ENCODE results near the gene FAM184A.
"Not testable (repeated sequence)": the region's sequence is repeated elsewhere in the genome, so short reads cannot be mapped to it uniquely, and the experiment has no call there.

FAM184A gene

GRCh38 chr6:119052292-119052889 is 26.1 kb downstream of the FAM184A start:
- no peak for DNase-seq

GRCh38 chr6:119044255-119044654 is 34.2 kb downstream of the FAM184A start:
- DNase-seq: no peak

GRCh38 chr6:119043783-119044182 is 34.7 kb downstream of the FAM184A start:
- DNase-seq: no peak

GRCh38 chr6:119043265-119043664 is 35.2 kb downstream of the FAM184A start:
- no peak for DNase-seq

GRCh38 chr6:119040636-119041035 is 37.8 kb downstream of the FAM184A start:
- no peak for DNase-seq

GRCh38 chr6:119040229-119040628 is 38.2 kb downstream of the FAM184A start:
- no peak for DNase-seq

GRCh38 chr6:119037941-119038623 is 40.4 kb downstream of the FAM184A start:
- no peak for DNase-seq

GRCh38 chr6:119037264-119037663 is 41.2 kb downstream of the FAM184A start:
- DNase-seq: no peak

- no peak for DNase-seq
Measured at GRCh38 chr6:119036081-119036480, 42.4 kb downstream of the FAM184A start.

- DNase-seq: no peak
Measured at GRCh38 chr6:119035459-119035858, 43.0 kb downstream of the FAM184A start.

- DNase-seq: no peak
Measured at GRCh38 chr6:119034827-119035458, 43.5 kb downstream of the FAM184A start.

- DNase-seq: no peak
Measured at GRCh38 chr6:119032428-119032827, 46.0 kb downstream of the FAM184A start.

- no peak for DNase-seq
Measured at GRCh38 chr6:119030759-119031158, 47.7 kb downstream of the FAM184A start.

GRCh38 chr6:119028091-119028490 is 50.4 kb downstream of the FAM184A start:
- DNase-seq: no peak

GRCh38 chr6:119027465-119027864 is 51.0 kb downstream of the FAM184A start:
- DNase-seq: no peak

- DNase-seq: no peak
Measured at GRCh38 chr6:119026822-119027221, 51.6 kb downstream of the FAM184A start.

GRCh38 chr6:119025793-119026192 is 52.7 kb downstream of the FAM184A start:
- no peak for DNase-seq

- no peak for DNase-seq
Measured at GRCh38 chr6:119024111-119024510, 54.4 kb downstream of the FAM184A start.

- no peak for DNase-seq
Measured at GRCh38 chr6:119022796-119023195, 55.7 kb downstream of the FAM184A start.

- DNase-seq: no peak
Measured at GRCh38 chr6:119020597-119021561, 57.6 kb downstream of the FAM184A start.

- not testable (repeated sequence) for DNase-seq
Measured at GRCh38 chr6:119015165-119015564, 63.3 kb downstream of the FAM184A start.

GRCh38 chr6:119012521-119012920 is 65.9 kb downstream of the FAM184A start:
- no peak for DNase-seq

- DNase-seq: not testable (repeated sequence)
Measured at GRCh38 chr6:119009266-119009665, 69.2 kb downstream of the FAM184A start.

Measured in GDM1 (cell line).